GM18498 (cell line): ENCODE data around the gene KXD1.
"Not testable (repeated sequence)": the region's sequence is repeated elsewhere in the genome, so short reads cannot be mapped to it uniquely, and the experiment has no call there.

Experiments
- ATAC-seq: cut with Tn5 transposase; IDR thresholded peaks from one replicate; pipeline ENCODE4 v1.9.1; 2021; ENCODE audit warnings: mild to moderate bottlenecking, moderate library complexity; ENCODE audit not compliant: unreplicated experiment

Gene KXD1

DNA sequence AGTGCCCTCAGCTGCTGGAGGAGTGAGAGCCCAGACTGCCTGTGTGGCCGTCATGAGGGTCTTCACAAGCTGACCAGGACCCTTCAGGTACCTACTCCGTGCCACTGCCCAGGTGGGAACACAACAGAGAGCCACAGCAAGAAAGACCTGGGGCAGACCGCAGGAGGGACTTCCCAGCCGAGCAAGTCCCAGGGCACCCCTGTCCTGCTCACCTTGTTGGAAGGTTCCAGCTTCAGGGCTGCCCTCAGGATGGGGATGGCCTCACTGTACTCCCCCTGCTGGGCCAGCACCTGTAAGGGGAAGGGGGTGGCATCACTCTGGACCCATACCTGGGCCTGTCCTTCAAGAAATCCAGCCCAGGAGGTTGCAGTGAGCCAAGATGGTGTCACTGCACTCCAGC, 24.6 kb upstream of the KXD1 start:
- no peak for ATAC-seq

DNA sequence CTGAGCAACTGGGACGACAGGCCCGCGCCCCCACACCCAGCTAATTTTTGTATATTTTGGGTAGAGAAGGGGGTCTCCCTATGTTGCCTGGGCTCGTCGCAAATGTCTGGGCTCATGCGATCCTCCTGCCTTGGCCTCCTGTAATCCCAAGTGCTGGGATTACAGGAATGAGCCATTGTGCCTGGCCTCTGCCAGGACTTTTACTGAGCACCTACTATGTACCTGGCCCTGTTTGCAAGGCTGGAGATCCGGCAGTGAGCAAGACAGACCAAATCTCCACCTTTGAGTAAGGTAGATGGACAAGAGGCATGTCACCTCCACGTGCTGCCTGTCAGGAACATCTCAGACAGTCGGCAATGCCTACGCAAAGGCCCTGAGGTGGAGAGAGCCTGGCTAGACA, 21.2 kb upstream of the KXD1 start:
- ATAC-seq = no peak

DNA sequence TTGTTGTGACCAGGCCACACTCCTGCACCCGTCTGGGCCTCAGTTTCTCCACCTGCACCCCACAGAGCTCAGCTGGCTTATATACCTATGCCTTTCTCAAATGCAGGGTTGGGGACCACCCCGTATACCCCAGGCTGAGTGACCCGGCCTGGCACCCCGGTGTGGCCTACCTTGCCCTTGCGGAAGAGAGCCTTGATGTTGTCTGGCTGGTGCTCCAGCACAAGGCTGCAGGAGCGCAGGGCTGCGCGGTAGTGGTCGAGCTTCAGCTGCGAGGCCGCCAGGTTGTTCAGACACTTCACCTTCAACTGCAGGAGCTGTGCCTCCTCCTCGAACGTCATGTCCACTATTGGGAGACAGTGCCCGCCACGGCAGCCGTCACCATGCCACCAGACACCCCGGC, 20.2 kb upstream of the KXD1 start:
- no peak for ATAC-seq

DNA sequence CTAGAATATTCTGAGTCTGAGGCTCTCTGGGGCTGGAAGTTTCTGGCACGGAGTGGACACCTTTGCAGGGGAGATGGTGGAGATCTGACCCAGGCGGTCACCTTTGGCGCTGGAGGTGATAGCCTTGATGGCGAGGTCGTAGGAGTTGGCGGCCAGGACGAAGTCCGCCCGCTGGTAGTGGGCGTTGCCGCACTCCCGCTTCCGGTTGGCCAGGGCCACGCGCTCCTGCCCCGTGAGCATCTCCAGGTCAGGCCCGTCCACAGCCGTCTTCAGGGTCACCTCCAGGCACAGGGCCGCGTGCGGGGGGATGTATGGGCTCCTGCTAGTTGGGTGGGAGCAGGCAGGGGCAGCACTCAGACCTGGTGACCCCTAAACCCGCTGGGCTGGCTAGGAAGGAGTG, 19.6 kb upstream of the KXD1 start:
- no peak for ATAC-seq

DNA sequence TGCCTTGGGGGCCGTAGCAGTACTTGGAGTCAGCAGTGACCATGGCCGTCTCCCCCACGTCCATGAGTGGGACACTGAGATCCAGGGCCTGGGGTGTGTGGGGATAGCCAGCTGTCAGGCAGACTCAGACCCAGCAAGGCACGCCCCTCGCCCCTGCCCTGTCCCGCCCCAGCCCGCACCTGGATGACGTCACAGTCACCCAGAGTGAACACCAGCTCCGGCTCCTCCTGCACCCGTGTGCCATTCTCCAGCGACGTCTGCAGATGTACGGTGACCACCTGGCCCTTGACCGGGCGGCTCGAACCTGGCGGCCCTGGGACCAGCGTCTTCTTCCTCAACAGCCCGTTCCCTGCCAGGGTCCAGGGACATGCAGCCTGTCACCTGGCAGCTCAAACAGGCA, 18.3 kb upstream of the KXD1 start:
- no peak for ATAC-seq

DNA sequence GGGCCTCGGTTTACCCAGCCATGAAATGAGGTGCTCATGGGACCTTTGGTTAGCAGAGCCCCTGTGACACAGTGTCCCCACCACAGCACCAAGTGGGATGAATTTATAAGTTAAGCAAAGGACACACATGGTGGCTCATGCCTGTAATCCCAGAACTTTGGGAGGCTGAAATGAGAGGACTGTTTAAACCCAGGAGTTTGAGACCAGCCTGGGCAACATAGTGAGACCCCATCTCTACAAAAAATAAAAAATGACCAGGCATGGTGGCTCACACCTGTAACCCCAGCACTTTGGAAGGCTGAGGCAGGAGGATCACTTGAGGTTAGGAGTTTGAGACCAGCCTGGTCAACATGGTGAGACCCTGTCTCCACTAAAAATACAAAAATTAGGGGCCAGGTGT, 17.5 kb upstream of the KXD1 start:
- not testable (repeated sequence) for ATAC-seq

DNA sequence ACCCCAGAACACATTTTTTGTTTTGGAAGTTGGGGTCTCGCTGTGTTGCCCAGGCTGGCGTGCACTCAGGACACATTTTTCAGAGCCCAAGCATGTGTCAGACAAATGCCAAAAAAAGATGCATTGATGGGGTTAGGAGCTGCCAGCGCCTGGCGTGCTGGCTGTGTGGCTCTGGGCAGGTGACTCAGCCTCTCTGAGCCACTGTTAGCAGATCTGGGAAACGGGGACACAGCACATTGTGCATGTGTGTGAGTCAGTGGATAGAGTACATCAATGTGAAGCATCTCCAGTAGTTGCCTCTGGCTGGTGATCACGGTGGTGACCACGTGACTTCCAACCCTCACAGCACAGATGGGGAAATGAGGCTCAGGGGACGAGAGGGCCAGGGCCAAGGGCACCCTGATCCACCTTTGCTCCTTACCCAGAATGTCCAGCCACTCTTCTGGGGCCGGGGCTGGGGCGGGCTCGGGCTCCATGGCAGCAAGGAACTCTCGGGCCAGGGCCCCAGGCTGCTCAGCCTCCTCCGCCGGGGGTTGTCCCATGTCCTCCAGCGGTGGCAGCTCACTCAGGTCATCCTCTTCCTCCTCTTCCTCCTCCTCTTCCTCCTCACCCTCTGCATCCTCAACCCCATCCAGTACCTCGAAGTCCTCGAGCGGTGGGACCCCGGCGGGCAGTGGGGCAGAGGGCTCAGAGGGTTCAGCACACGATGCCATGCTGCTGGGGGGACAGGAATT, 16.2 kb upstream of the KXD1 start:
- no peak for ATAC-seq

DNA sequence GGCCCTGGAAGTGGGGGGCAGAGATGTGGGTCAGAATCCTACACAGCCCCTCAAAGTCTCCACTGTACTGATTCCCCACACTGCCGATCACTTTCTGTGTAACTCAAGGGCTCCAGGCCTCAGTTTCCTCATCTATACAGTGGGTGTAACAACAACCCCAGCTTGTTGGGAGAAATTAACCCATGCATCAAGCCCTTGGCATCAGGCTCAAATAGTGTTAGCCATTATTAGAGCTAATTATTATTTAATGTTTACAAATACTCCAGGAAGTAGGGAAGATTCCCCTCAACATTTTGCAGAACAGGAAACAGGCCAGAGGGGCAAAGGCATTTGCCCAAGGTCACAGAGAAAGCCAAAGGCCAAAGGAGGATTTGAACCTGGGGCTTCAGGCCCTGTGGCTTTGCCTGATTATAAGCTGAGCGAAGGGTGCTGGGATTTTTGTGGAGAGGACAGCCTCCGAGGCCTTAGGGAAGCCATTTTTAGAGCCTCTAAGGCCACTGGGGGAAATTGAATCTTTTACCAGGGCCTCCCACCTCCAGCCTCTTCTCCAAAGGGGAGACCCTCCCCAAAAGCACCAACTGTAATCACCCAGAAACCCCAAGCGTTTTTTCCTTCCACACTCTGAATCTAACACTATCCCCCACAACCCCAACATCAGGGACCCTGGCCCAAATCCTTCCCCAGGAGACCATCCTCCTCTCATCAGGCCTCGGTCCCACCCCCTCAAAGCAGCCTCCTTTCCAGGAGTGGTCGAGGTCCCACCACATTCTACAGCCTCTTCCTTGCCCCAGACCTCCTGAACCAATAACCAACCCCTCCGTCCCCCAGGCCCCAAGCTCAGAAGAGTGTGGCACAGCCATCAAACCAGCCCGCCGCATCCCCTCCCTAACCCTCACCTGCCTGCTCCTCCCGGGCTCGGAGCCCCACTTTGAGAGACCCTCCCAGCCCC, 15.4 kb upstream of the KXD1 start:
- no peak for ATAC-seq

DNA sequence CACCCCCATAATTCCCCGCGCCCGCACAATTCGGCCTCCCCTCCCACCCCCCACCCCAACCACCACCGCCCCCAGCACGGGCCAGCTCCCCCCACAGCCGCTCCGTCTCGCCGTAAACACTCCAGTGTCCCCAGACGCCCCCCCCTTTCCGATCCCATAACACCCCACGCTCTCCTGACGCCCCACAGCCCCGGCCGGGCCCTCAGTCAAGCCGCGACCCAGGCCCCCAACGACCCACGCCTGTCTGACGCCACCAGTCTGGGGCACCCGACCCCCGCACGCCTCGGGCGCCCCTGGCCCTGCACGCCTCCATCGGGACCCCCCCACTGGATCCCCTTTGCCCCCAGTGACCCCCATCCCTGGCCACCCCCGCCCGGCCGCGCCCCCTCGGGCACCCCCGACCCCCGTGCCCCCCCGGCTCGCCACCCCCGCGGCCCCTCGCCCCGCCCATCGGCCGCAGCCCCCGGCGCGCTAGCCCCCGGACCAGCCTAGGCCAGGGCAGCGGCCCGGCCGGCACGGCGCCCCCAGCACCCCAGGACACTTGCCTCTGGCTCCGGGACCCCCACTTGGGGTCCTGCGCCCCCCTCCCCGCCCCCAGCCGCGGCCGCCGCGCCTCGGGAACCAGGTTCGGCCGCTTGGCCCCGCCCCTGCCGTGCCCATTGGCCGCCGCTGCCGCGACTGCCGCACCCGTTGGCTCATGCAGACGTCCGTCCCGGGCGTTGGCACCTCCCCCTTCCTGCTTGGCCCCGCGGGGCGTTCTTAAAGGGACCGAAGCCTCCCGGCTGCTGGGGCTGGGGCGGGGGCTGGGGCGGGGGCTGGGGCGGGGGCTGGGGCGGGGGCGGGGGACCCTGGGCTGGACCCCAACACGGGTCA, 14.5 kb upstream of the KXD1 start, which contains the start of gene FKBP8:
Gene FKBP8 (minus strand): TSS at position 633 of the 873 bp plus-strand sequence. CDS start 1,603 bp downstream, outside the sequence.
- ATAC-seq = peak; percentile 94

DNA sequence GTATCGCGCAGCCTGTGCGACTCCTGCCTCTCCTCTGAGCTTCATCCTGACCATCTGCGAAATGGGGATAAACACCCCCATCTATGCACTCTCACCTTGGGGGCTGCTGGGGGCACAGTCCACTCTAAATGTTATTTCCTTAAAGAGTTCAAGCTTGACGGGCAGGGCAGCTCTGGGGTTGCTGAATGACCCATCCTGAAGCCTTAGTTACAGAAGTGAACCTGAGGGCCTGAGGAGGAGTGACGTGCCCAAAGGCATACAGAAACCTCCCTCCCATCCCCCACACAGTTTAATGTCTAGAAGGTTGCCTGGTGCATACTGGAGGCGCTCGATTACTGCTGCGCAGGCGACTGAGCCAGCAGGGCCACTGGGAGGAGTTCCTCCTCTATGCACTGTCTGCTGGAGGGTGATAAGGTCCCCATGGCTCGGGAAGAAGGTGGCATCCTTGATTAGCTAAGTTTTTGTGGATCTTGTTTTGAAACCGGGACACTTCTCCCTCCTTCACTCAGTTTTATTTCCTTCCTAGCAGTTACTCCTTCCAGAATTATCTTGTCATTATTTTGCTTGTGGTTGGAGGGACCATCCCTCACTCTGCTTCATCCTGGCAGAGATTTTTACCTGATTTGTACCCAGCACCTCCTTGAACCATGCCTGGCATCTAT, 13.7 kb upstream of the KXD1 start:
- peak; percentile 46 for ATAC-seq

DNA sequence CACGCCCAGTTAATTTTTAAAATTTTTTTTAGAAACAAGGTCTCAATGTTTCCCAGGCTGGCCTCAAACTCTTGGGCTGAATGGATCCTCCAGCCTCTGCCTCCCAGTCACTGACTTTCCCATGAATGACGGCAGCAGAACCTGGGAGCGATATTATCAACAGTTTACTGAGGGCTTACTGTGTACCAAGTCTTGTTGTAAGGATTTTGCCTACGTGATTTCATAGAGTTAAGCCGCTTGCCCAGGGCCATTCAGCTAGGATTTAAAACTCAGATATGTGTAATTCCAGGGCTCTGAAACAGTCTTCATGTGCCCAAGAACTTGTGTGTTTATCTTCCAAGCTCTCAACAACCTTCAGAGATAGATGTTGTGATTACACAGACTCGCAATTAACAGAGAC, 6.0 kb upstream of the KXD1 start:
- no peak for ATAC-seq

DNA sequence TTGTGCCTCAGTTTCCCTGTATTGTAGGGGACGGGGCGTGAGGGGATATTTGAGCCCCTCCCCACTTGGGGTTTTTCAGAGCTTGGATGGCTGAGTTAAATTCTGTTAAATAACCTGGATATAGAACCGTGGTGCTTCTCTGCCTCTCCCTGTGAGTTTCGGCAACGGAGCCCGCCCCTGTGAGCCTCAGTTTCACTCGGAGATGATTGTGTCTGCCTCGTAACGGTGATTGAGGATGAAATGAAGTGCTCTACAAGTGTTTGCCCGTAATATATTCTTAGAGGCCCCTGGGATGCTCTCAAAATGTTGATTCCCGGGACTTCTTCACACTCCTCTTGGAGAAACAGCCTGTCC, 509 bp downstream of the KXD1 start:
- ATAC-seq = no peak

DNA sequence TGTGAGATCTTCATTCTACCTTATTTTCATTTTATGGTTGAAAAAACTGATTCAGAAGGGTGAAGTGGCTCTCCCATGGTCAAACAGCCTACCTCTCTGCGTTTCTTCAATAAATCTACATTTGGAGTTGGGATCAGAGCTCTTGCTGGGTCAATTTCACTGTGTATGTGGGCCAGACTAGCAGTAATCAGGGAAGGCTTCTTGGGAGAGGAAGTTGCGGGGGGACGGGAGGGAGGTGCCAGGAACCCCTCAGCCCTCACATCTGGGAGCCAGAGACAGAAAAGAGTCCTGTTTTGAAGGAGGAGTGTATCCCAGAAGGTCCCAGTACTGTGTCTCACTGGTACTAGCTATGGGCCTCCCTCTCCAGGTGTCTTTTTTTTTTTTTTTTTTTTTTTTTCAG, 934 bp downstream of the KXD1 start:
- ATAC-seq = no peak

DNA sequence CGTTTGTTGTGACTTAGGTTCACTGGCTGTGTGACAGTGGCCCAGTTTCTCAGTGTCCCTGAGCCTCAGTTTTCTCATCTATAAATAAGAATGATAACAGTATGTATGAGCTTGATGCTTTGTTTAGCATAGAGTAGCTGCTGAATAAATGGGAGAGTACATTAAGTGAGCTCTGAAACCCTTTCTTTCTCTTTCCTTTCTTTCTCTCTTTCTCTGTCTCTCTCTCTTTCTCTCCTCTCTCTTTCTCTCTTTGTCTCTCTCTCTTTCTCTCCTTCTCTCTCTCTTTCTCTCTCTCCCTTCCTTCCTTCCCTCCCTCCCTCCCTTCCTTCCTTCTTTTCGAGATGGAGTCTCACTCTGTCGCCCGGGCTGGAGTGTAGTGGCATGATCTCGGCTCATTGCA, 2.0 kb downstream of the KXD1 start:
- ATAC-seq = no peak

DNA sequence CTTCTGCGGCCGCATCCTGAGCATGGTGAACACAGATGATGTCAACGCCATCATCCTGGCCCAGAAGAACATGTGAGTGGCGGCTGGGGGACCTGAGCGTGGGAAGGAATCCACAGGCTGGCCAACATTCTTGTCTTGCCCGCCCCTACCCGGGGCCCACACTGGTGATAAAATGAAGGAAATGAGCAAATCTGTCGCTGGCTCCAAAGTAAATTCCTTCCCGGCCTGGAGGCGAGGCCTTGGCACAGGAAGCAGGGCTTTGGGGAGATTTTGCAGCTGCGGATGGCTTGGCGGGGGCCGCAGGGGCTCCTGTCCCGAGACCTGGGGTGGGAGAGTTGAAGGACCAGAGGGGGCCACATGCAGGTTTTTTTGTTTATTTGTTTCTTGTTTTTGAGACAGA, 4.4 kb downstream of the KXD1 start:
- ATAC-seq = no peak

DNA sequence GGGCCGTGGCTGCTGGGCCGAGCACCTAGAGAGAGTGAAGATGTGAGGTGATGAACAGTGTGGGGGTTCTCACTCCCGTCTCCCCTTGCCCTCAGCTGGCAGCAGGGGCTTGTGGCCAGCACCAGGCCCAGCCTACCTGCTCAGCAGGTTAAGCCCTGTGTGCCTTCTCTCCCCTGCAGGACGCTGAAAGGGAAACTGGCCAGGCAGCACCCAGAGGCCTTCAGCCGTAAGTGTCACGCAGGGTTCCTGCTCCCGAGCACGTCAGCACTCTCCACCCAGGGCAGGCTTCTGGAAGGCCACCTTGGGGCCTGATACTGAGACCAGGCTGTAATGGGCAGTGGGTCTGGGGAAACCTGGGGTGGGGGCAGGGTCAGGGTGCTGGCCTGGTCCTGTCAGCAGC, 9.3 kb downstream of the KXD1 start:
- ATAC-seq = no peak

DNA sequence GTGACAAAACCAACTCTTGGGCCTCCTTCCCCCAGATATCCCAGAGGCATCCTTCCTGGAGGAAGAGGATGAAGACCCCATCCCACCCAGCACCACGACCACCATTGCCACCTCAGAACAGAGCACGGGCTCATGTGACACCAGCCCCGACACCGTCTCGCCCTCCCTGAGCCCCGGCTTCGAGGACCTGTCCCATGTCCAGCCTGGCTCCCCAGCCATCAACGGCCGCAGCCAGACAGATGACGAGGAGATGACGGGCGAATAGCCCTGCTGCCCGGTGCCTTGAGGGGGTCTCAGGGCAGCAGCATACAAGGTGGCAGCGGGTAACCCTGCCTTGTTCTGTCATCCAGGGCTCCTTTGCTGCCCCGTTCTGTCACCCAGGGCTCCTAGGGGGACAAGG, 10.7 kb downstream of the KXD1 start:
- ATAC-seq = no peak

DNA sequence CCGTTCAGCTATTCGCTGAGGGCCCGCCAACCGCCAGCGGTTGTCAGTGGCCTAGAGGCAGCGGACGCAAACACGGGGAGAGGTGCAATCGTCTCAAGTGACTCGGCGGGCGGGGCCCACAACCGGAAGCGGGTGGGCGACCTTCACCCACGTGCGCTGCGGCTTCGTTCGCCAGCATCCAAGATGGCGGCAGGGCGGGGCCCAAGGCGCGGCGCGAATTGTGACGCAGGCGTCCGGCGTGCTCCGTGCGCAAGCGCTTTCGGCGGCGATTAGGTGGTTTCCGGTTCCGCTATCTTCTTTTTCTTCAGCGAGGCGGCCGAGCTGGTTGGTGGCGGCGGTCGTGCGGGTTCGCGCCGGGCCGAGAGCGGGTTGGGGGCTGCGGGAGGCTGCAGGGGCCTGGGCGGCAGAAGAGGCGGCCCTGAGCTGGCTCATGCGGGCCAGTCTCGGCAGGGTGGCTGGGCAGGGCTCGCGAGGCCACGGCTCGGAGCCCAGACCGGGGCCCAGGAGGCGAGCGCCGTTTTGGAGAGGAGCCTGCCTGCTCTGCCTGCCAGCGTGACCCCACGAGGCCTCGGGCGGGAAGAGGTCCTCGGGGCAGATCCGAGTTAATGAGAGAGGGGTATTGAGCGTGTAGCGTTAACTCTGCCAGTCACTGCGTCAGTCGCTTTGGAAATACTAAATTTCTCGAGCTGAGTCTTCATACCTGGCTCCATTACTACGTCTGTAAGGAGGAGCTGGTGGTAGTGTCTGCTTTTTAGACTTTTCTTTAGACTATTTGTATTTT, 14.1 kb downstream of the KXD1 start, which contains the start of gene UBA52:
Gene UBA52 (plus strand): TSS at position 294 of the 781 bp plus-strand sequence. CDS start 1,444 bp downstream, outside the sequence.
- peak; percentile 93 for ATAC-seq

DNA sequence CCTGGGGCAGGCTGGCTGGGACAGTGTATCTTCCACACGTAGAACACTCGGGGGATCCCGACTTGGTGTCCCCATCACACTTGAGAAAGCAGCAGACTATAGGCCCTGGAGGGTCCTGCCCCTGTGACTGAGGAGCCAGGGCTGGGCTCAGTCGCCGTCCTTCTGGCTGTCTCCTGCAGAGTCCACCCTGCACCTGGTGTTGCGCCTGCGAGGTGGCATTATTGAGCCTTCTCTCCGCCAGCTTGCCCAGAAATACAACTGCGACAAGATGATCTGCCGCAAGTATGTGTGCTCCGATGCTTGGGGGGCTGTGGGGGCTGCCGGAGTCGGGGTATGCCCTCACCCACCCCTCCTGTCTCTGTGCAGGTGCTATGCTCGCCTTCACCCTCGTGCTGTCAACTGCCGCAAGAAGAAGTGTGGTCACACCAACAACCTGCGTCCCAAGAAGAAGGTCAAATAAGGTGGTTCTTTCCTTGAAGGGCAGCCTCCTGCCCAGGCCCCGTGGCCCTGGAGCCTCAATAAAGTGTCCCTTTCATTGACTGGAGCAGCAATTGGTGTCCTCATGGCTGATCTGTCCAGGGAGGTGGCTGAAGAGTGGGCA, 17.1 kb downstream of the KXD1 start:
- no peak for ATAC-seq
